DMS53 treated with DMSO at 0.1 percent for 48 hours (cell line): ENCODE data around the gene SAMD4B.
"Not testable (repeated sequence)": the region's sequence is repeated elsewhere in the genome, so short reads cannot be mapped to it uniquely, and the experiment has no call there.

ENCODE experiments used
- DNase-seq: peaks from one replicate; lab custom pipeline; 2025; ENCODE audit not compliant: unreplicated experiment; lab: John Stamatoyannopoulos, UW

The SAMD4B gene, protein sequence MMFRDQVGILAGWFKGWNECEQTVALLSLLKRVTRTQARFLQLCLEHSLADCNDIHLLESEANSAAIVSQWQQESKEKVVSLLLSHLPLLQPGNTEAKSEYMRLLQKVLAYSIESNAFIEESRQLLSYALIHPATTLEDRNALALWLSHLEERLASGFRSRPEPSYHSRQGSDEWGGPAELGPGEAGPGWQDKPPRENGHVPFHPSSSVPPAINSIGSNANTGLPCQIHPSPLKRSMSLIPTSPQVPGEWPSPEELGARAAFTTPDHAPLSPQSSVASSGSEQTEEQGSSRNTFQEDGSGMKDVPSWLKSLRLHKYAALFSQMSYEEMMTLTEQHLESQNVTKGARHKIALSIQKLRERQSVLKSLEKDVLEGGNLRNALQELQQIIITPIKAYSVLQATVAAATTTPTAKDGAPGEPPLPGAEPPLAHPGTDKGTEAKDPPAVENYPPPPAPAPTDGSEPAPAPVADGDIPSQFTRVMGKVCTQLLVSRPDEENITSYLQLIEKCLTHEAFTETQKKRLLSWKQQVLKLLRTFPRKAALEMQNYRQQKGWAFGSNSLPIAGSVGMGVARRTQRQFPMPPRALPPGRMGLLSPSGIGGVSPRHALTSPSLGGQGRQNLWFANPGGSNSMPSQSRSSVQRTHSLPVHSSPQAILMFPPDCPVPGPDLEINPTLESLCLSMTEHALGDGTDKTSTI

DNA sequence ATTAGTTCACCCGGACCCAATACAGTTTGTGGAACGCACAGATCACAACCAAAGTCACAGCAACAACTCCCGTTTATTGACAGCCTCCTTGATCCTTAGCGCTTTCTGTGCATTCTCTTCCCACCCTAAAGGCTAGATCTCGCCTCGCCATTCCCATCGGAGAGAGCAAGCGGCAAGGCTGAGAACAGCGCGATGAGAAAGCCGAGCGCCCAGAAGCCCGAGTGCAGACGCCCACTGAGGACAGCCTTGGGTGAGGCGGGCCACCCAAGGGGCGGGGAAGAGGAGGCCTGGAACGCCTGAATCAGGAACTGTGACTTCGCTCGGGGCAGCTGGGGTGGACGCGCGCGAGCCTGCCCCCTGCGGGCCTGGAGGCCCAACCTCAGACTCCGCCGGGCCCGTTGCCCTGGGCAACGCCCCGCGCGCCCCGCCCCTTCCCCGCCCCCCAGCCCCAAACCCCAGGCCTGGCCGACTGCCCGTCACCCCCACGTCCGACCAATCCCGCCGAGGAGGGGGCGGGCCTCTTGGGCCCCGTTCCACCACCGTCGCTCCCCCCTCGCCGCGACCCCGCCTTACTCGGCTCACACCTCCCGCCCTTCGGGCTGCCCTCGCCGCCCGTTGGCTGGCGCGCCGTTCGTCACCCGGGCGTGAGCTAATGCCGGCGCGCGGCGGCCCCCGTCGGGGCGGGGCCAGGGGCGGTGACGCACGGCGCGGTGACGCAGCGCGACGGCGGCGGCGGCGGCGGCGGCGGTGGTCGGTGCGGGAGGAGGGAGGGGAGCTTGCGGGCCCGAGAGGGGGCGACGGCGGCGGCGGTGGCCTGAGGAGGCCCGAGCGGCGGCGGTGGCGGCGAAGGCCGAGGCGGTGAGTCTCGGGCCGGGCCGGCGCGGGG lies at the start of gene SAMD4B:
Gene SAMD4B, plus strand, starts transcription at position 703 of the 886 bp plus-strand sequence. CDS start 14,473 bp downstream, outside the sequence.
- peak; percentile 99 for DNase-seq

DNA sequence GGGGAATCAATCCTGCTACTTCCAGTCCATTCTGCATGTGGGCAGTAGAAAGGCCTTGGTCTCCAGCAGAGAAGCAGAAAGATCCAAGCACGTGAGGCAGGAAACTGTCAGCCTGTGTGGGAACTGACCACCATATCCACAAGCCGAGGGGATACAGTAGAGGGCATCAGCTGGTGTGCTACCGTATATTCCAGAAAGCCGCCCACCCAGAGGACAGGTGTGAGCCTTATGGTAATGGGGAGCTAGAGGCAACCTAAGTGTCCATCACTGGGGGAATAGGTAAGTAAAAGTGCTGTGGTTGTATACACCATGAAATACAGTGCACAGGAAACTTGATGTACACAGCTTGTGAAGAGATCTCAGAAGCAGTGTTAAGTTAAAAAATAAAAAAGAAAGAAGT lies 48.8 kb upstream of the SAMD4B start:
- DNase-seq, result no peak

DNA sequence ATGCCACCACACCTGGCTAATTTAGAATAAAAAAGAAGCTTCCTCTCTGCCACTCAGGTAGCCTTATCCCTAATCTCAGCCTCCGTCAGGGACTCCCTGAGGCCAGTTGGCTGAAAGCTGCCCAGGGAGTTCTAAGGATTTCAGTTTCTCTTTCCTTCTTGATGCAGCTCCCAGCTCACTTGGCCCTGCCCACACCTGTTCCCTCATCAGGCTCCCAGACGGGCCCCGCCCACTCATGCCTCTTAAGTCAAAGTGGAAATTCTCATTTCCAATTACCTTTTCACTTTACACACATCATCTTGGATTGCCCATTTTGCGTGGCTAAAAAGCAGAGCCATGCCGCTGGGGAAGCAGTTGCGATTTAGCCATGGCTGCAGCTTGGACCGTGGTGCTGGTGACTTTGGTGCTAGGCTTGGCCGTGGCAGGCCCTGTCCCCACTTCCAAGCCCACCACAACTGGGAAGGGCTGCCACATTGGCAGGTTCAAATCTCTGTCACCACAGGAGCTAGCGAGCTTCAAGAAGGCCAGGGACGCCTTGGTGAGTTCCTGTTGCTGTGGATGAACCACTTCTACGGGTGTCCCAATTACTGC lies 46.1 kb upstream of the SAMD4B start, which contains the start of gene IFNL1:
Gene IFNL1, plus strand, starts transcription at position 353 of the 591 bp plus-strand sequence. Its CDS starts 15 bp downstream, at position 368.
- no peak for DNase-seq

DNA sequence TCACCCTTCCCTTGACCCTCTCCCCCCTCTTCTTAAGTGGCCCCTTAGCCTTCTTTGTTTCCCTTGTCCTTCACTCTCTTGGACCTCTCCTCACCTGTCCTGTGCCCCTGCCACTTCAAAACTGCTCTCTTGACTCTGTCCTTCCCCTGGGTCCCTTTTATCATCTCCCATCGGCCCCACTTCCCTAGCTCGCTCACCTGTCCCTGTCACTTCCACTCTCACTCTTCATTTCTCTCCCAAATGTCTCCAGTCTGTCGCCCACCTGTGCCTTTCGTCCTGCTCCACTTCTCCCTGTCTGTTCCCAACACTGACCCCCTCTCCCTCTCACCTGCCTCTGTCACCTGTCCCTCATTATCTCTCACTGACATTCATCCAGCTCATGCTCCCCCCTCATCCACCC lies 45.3 kb upstream of the SAMD4B start:
- no peak for DNase-seq

DNA sequence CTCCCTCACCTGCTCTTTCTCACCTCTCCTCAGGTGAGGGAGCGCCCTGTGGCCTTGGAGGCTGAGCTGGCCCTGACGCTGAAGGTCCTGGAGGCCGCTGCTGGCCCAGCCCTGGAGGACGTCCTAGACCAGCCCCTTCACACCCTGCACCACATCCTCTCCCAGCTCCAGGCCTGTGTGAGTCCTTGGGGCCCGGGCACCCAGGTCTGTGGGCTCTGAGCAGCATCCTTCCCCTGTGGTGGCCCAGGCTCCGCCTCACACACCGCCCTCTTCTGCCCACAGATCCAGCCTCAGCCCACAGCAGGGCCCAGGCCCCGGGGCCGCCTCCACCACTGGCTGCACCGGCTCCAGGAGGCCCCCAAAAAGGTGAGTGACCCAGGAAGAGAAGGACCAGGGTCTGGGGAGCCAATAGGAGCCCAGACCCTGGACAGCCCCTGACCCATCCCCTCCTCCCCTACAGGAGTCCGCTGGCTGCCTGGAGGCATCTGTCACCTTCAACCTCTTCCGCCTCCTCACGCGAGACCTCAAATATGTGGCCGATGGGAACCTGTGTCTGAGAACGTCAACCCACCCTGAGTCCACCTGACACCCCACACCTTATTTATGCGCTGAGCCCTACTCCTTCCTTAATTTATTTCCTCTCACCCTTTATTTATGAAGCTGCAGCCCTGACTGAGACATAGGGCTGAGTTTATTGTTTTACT lies 44.1 kb upstream of the SAMD4B start:
- DNase-seq, result no peak

DNA sequence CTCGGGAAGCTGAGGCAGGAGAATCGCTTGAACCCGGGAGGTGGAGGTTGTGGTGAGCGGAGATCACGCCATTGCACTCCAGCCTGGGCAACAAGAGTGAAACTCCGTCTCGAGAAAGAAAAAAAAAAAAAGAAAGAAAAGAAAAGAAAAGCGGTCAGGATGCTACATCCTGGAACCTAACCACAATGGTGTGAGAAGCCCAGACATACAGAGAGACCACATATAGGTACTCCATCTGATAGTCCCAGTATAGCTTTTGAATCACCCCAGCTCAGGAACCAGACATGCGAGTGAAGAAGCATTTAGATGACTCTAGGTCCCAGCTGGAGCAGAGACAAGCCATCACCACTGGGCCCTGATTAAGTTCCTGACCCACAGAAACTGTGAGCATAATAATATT lies 42.8 kb upstream of the SAMD4B start:
- no peak for DNase-seq

DNA sequence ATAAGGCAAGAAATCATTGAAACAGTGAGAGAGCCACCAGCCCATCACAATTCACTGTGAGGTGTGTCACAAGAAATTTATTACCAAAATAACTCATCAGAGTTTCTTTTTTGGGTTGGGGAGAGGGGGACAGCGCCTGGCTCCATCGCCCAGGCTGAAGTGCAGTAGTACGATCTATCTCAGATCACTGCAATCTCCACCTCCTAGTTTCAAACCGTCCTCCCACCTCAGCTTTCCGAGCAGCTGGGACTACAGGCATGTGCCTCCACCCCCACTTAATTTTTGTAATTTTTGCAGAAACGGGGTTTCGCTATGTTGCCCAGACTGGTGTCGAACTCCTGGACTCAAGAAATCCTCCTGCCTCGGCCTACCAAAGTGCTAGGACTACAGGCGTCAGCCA lies 42.4 kb upstream of the SAMD4B start:
- no peak for DNase-seq

DNA sequence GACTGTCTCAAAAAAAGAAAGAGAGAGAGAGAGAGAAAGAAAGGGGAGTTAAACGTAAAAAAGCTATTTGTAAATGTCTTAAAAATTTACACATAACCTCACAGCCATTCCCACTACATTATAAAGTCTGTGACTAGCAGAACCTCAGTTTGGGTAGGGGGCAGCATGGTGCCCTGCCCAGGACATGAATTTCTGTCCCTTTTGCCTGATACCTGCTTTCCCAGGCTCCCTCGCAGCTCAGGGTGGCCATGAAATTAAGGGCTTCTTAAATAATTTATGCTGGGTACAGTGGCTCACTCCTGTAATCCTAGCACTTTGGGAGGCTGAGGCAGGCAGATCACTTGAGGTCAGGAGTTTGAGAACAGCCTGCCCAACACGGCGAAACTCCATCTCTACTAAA lies 41.2 kb upstream of the SAMD4B start:
- no peak for DNase-seq

DNA sequence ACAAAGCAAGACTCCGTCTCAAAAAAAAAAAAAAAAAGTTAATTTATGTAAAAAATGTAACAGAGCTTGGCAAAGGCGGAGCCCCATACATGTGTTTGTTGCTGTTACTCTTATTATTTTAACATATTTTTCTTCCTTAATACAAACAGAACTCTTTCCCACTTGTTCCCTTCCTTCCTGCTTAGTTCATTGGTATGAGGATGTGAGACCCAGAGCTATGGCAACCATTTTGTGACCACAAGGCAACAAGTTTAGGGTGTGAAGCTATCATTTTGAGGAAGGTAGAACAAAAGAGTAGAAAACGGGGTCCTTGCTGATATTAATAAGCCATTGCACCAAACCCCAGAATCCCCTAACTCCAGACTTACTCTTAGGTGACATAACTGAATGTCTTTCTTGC lies 40.7 kb upstream of the SAMD4B start:
- DNase-seq, result no peak

DNA sequence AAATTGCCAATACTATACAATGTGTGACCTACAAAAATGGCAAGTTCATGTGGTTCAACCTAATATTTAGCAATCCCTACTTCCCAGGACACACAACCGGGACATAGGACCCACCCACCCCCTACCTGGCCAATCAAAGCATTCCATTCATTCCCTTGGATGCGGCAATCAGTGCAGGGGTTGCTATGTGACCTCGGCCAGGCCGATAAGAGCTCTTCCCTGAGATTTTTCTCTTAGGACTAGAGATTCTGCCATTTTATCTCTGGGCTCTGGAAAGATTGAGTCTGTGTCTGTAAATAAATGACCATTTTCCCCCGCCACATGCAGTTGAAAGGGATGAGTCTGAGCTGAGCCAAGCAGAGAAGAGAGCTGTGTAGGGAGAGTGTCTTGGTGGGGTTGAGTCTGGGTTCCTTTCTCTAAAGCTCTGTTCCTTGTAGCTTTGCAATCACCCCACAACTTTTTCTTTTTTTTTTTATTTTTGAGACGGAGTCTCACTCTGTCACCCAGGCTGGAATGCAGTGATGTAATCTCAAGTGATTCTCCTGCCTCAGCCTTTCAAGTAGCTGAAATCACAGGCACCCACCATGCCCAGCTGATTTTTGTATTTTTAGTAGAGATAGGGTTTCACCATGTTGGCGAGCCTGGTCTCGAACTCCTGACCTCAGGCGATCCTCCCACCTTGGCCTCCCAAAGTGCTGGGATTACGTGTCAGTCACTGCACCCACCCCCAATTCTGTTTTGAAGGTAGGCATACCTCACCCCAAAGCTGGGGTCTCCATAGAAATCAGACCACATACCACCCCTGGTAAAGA lies 38.6 kb upstream of the SAMD4B start:
- no peak for DNase-seq

DNA sequence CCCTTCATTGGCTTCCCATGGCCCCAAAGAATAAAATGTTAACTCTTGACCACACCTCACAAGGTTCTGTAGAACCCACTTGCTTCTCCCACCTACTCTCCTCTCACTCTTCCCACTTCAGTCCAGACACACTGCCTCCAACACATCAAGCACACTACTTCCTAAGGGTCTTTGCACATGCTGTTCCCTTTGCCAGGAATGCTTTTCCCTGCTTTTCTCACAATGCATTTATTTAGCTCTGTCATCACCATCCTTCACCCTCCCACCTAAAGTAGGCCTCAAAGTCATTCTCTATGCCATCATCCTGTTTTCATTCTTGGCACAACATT lies 38.1 kb upstream of the SAMD4B start:
- no peak for DNase-seq

DNA sequence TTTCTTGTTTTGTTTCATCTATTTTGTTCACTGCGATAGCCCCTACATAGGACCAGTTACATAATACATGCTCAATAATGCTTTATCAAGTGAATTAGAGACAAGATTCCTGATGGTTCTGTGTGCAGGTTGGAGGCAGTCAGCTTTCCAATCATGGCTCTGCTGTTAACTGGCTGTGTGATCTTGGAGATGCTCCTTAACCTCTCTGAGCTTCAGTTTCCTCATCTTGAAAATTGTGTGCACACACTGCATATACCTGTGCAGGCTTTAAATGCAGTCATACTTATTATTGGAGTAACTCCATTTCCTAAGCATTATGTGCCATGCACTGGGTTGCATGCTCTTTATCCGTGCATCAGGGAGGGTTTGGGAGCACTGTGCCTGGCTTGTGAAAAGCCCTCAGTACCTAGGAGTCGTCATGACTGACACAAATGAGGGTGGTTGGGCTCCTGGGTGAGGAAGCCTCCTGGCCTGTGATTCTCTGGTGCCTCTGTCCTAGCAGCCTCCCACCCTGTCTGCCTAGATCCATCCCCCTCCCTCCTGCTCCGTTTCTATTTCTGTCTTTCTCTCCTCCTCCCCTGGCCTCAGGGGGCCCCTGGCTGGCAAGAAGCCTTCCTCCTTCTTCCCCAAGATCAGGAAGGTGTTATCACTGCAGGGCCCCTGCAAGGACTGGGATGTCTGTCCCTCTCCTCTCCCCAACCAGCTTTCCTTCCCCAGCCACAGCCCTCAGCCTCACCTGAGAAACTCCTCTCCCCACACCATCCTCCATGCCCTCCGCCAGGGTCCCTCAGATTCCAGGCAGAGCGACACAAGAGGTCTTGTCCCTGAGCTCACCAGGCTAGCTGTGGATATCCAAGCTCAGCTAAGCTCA lies 37.3 kb upstream of the SAMD4B start:
- no peak for DNase-seq

DNA sequence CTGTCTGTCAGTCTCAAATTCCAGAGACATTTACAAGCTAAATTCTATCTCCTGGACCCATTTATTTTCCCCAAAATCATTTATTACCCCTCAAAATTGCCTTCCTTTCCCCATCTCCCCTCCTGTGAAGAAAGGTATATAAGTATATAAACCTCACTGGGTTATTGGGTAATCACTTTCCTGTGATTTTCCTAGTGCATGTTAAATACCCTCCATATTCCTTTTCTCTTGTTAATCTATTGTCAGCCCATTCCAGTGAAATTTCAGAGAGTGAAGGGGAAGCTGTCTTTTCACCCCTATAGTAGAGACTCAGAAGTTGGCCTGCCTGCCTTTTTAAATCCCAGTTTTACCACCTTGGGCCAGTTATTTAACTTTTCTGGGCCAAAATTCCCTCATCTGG lies 36.1 kb upstream of the SAMD4B start:
- no peak for DNase-seq

DNA sequence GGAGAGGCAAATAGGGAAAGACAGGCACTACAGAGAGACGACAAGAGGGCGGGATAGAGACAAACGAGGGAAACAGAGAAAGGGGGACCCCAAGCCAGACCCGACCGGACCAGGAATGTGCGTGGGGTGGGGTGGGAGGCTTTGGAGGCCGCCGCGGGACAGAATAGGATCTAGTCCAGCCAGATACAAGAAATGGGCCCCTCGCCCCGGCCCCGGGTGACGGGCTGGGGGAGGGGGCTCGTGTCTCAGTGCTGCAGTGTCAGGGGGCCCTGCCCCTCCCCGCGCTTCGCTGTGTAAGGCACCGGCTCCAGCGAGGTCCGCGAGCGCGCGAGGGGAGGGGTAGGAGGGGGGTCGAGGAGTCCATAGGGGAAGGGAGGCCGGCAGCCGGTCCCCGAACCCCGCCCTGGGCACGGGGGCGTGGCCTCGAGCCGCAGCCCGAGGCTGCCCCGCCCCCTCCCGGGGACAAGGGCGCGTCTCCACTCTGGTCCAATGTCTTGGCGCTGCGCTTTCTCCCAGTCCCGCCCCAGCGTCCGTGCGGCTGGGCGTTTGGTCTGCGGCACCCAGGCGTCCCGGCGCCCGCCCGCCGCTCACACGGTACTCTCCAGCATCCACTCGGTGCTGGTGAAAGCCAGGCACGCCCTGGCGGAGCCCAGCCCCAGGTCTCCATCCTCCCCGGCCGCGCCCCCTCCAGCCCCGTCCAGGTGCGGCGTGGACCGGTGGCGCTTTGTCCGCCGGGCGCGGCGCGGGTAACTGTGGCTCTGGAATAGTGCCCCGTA lies 35.0 kb upstream of the SAMD4B start:
- no peak for DNase-seq

DNA sequence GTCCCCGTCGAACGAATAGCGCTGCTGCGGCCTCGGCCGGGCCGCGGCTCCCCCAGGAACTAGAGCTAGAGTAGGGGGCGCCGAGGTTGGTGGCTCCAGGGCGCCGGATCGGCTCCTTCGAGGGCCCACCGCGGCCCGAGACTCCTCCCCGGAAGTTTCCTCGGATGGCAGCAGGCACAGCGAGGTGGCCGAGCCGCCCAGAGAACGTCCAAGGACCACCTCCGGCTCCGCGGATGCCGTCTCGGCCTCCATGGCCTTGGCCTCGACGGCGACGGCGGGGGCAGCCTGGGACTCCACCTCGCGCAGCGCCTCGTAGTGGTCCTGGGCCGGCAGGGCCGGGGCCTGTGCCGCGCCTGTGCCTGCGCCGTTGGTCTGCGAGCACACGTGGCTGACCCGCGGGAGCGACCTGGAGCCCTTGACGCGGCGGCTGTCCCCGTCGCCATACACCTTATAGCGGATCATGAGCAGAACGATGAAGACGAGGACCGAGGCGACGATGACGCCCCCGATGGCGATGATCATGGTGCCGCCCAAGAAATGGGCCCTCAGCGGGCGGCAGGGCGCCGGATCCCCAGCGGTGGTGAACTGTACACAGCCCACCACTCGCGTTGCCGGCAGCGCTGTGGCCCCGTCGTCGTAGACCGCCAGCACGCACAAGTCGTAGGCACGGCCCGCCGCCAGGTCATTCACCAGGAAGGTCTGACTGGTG lies 34.2 kb upstream of the SAMD4B start:
- no peak for DNase-seq

DNA sequence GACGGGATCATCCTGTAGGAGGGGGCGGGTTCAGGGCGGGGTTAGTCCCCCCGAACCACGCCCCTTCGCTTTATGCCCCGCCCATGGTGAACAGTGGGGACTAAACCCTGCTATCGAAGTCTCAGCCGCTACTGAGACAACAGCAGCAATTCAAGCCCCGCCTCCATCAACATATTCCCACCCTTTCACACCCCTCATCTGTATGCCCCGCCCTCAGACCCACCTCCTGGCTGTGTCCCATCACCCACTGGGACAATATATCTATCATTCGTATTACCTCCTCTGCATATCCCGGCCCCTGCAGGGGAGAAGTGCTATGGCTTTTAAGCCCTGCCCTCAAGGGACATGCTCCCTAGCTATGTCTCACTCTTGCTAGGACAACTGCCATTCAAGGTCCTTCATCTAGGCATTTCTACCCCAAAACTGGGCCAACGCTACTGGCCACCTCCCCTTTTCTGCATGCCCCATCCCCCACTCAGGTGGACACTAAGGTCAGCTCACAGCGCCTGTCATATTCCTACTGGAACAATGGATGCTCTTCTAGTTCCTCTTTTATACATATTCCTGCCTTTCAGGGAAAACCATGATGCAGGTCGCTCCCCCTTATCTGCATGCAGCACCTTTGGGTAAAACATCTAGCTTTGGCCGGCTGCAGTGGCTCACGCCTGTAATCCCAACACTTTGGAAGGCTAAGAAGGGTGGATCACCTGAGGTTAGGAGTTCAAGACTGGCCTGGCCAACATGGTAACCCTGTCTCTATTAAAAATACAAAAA lies 33.5 kb upstream of the SAMD4B start:
- no peak for DNase-seq

DNA sequence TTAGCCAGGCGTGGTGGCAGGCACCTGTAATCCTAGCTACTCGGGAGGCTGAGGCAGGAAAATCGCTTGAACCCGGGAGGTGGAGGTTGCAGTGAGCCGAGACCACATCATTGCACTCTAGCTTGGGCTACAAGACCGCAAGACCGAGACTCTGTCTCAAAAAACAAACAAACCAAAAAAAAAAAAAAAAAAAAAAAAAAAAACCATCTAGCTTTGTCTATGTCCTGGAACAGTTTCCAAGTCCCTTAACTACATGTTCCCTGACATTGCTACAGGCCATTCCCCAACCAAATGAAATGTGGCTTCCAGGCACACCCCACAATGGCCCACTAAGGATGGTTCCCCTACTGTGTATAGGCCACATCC lies 32.9 kb upstream of the SAMD4B start:
- DNase-seq, result not testable (repeated sequence)
